HG02678 (cell line): ENCODE results near the gene ADIPOR2.
A peak's percentile ranks its signal among the peaks of the same experiment; 100 is the strongest.

Experiments used
- ATAC-seq: cut with Tn5 transposase; IDR thresholded peaks from one replicate; pipeline ENCODE4 v1.9.1; 2021; ENCODE audit warnings: mild to moderate bottlenecking, moderate library complexity; ENCODE audit not compliant: unreplicated experiment

ADIPOR2 gene

GRCh38 chr12:1690578-1691122 is at the start of gene ADIPOR2:
Gene ADIPOR2 (plus strand): TSS chr12:1691070. CDS start chr12:1754344, 63,274 bp downstream.
- ATAC-seq = peak; percentile 95

DNA sequence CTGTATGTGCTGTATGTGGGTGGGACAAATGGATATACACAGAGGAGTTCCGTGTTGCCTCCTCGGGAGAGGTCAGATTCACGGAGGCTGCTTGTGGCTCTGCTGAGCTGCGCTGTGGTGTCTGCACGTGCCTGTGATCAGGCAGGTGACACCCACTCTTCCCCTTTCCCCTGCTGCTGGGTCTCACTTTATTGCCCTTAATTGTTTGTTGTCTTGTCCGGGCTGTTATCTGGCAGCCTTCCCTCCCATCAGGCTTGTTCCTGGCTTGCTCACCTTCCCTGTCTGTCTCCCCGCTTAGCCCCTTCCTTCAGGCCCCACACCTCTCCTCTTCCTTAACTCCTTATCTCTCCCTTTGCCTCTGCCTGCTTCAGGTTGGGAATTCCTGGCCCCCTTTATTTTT is 48.4 kb upstream of the ADIPOR2 start:
- no peak for ATAC-seq

DNA sequence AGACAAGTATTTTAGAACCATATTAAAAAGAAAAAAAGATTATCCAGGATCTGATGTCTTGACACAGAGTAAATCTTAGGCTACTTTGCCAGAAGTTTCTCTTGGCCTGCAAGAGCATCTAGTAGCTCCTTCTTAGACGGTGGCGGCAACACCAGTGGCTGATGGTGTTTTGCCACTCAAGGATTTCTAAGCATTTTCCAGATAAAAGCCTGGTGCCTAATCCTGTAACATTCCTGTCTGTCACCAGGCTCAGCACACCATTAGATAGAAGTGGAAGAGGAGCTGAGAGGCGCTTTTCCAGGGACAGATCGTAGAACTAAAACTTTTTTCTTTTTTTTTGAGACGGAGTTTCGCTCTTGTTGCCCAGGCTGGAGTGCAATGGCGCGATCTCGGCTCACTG is 47.8 kb upstream of the ADIPOR2 start:
- ATAC-seq = no peak

DNA sequence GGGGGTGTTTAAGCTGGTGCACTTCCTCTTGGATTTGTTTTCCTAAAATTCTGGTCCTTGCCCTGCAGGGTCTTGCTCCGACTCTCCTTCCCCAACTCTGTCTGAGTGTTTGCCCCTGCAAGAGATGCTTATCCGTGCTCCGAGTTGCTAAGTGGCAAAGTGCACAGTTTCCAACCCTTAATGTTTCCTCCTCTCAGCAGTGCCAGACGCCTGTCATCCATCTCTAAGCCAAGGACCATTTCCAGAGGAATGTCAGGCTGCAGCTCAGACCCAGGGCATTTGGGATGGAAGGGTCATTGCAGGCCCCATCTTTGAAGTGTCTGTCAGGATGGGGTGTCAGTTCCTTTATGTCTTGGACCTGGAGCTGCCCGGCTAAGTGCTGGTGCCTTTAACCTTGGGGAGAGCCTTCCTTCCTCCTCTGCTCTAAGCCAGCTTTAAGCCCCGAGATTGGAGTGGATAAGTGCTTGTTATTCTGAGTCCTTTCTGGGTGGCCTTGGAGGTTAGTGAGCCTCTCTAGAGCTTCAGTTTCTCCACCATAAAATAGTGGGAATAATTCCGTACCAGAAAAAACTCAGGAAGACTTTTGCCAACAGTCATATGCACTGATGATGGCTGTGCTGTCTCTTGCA is 46.9 kb upstream of the ADIPOR2 start:
- ATAC-seq = no peak

DNA sequence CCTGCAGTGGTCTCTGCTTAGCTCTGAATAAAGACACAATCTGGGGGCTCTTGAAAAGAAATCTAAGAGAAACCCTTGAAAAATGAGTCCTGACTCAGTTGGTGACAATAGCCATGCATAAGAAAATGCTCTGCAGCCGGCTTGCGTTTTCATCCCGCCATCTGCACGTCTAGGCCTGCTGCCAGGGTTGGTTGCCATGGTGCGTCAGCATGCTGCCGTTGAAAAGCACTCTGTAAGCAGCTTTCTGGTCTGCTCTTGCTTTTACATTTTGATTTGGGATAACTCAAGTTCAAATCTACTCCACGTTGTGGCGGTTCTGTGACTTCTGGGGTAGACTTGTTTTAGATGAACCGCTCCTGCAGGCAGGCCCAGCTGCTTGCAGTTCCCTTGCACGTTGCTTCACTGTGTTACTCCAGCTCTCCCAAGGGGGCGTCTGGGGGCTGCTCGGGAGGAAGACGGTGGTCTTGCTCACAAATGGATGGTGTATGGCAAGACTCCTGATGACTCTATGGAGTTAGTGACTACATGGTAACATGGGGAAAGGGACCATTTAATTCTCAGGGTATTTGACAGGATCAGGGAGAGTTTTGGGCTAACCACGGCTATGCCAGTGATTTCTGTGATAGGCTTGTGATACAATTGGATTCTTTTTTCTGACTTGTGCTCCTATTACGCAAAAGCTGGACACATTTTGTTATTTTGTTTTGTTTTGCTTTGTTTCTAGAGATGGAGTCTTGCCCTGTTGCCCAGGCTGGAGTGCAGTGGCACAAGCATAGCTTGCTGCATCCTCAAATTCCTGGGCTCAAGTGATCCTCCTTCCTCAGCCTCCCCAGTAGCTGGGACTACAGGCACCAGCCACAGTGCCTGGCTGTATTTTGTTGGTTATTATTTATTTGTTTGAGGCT is 46.1 kb upstream of the ADIPOR2 start:
- ATAC-seq = no peak

GRCh38 chr12:1645819-1646218 is 45.1 kb upstream of the ADIPOR2 start:
- ATAC-seq = no peak

- no peak for ATAC-seq
Observed at GRCh38 chr12:1646569-1647284, 44.1 kb upstream of the ADIPOR2 start.

GRCh38 chr12:1647285-1647669 is 43.6 kb upstream of the ADIPOR2 start:
- ATAC-seq = no peak

GRCh38 chr12:1650260-1650977 is 40.5 kb upstream of the ADIPOR2 start:
- ATAC-seq = no peak

DNA sequence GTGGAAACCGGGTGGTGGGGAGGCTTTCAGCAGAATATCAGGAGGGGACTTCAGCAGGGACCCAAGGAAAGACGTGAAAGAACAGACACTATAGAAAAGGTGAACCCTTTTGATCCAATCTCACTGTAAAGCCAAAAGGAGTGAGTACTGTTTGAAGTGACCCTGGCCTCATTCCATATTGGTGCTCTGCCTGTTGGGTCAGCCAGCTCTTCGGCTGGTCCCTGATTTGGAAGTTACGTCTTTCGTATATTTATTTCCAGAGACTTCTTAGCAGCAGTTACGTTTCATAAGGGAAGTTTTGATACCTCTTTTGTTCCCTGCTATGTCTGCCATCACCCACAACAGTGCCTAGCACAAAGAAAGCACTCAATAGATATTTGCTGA is 39.9 kb upstream of the ADIPOR2 start:
- ATAC-seq = no peak

GRCh38 chr12:1651946-1652345 is 38.9 kb upstream of the ADIPOR2 start:
- no peak for ATAC-seq

GRCh38 chr12:1655225-1655788 is 35.6 kb upstream of the ADIPOR2 start:
- no peak for ATAC-seq

- ATAC-seq = no peak
Observed at GRCh38 chr12:1656902-1657301, 34.0 kb upstream of the ADIPOR2 start.

GRCh38 chr12:1657688-1658087 is 33.2 kb upstream of the ADIPOR2 start:
- no peak for ATAC-seq

- no peak for ATAC-seq
Observed at GRCh38 chr12:1660304-1661187, 30.3 kb upstream of the ADIPOR2 start.

DNA sequence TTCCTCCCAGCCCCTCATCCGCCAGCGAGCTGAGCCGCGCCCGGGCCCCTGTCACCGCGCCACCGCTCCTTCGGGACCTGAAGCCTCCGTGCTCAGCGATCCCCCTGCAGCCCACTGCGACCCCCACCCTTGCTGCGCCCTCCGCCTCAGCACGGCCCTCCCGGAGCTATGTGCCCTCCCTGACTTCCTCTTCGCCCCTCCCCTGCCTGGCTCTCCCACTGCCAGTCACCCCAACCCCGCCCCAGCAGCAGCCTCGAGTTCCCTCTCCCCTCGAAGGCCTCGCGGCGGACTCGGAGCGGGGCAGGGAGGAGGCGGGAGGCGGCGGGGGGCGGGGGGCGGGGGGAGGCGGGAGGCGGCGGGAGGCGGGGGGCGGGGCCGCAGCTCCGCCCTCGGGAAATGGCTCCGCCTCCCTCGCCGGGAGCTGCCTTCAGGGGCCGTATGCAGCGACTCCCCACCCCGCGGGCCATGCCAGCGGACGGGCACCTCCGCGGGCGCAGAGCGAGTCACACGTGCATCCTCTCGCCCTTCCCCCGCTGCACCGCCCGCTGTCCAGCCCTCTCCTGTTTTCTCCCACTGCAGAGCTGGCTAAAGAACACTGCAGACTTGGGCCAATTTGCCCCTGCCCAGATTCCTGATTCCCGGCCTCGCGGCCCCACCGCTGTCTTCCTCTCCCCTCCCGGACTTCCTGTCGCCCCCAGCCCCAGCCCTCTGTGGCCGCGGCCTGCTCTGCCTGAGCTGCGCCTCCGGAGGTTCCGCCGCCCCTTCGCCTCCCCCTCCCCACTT is 29.1 kb upstream of the ADIPOR2 start:
- peak; percentile 69 for ATAC-seq

- no peak for ATAC-seq
Observed at GRCh38 chr12:1662761-1663439, 28.0 kb upstream of the ADIPOR2 start.
